HG03520 (cell line): ENCODE data around the gene MYB.
"Not testable (repeated sequence)": the region's sequence is repeated elsewhere in the genome, so short reads cannot be mapped to it uniquely, and the experiment has no call there.

Experiments used
- ATAC-seq: cut with Tn5 transposase; IDR thresholded peaks from one replicate; pipeline ENCODE4 v1.9.1; 2021; ENCODE audit warnings: mild to moderate bottlenecking, moderate library complexity; ENCODE audit not compliant: unreplicated experiment

The MYB gene

DNA sequence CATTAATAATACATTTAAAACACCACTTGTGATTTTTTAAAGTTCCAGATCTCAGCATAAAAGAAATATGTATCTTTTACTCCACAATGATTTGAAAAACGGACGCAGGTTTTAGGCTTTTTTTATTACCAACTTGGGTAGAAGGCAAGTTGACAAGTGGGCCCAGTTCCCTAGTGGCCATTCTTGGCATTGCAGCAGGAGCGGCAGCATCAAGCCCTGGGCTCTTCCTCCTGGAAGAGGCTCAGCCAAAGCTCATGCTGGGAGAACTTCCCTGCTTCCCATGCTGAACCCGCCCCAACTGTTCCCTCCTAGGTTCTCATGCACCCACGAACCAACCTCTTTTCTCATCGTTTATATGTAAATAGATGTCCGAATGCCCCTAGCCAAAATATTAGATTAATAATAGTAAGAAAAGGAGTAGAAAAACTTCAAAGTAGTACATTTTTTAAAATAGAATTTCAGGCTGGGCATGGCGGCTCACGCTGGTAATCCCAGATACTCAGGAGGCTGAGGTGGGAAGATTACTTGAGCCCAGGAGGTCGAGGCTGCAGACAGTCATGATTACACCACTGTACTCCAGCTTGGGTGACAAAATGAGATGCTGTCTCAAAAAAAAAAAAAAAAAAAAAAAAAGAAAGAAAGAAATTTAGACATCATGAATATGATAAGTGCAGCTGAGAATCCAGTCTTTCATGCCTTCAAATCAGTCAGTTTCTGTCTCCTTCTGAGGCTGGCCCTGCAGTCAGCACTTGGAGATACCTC, 18.2 kb upstream of the MYB start:
- no peak for ATAC-seq

DNA sequence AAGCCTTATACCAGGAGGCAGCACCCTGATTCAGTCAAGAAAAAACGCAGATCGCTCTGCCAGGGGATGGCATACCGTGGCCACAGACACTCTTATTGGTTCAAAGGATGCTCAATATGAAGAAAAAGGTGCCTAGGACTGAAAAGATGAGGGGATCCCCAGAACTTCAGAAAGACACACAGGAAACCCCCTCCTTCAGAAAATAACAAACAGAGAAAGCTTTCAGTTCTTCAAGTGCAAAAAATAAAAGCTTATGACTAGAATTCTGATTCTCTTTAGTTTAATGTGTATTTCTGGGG, 17.7 kb upstream of the MYB start:
- no peak for ATAC-seq

DNA sequence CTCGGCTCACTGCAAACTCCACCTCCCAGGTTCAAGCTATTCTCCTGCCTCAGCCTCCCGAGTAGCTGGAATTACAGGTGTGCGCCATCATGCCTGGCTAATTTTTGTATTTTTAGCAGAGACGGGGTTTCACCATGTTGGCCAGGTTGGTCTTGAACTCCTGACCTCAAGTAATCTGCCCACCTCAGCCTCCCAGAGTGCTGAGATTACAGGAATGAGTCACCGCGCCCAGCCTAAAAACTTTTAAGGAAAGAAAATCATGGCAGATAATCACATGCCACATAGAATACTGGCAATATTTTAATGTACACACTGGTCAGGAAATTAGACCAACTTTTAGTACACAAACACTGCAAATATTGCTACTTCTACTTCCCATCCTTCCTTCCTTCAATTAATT, 16.7 kb upstream of the MYB start:
- not testable (repeated sequence) for ATAC-seq

DNA sequence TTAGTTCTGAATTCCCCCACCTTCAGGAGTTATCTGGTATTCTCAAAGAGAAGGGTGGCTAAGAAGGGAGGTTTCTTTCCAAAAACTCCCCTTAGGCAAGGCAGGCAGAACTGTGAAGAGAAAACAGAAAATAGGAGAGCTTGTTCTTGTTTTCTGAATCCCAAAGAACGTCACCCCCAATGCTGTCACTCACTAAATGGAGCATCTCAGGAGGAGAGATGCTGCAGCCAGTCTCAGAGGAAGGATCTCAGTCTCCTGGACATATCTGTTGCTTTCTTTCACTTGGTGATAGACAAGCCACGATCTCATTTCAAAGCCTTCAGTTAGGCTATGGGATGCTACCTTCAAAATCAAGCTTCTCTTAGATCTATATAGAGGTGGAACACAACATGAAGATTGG, 16.1 kb upstream of the MYB start:
- no peak for ATAC-seq

DNA sequence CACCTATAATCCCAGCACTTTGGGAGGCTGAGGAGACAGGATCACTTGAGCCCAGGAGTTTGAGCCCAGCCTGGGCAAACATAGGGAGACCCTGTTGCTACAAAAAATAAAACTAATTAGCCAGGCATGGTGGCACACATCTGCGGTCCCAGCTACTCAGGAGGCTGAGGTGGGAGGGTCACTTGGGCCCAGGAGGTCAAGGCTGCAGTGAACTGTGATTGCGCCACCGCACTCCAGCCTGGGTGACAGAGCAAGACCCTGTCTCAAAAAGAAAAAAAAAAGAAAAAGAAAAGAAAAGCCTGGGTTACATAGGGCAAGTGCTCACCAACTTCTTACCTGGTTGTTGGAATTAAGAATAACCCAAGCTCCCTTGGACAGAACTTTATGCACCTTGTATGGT, 14.6 kb upstream of the MYB start:
- no peak for ATAC-seq

DNA sequence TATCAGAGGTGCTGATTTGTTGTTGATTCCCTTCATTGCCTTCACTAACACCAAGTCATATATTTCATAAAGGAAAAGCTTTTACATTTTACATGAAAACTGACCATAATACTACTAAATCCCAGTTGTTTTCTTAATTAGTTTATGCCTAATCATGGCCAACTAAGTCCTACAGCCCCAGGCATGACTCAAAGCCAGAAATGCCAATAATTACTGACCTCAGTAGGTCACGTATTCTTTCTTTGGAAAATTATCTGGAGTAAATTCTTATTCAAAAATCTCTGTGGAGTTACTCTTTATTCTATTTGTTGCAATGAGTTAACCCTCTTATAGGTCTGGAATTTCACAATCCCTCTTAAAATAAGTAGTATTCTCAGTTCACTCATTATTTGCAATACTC, 13.5 kb upstream of the MYB start:
- no peak for ATAC-seq

DNA sequence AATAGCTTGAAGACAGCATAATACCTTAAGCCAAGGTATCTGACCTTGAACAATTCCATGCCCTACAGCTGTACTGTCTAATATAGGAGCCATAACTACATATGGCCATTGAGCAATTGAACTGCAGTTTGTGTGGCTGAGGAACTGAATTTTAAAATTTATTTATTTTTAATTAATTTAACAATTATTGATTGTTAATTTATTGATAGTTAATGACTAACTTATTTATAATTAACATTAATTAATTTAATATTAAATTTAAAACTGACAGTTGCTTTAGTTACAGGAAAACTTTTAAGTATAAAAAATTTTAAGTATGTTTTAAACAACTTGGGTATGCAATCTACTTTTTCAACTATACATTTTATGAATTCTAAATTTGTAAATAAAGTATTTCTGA, 12.3 kb upstream of the MYB start:
- no peak for ATAC-seq

DNA sequence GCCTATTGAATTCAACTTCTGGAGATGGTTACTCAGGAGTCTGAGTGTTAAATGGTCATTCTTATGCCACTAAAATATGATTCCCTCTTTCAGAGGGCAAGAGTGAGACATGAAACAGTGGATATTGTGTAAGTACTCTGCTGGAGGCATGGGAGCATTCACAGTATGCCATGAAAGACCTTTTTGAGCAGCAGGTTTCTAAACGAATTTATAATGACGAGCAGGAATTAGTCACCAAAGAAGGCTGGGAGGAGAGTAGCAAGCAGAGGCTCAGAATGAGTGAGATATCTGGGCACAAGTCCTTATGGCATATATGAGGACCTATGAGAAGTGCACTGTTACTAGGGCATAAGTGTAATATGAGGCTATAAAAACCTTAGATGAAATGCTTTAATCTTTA, 10.9 kb upstream of the MYB start:
- ATAC-seq = no peak

DNA sequence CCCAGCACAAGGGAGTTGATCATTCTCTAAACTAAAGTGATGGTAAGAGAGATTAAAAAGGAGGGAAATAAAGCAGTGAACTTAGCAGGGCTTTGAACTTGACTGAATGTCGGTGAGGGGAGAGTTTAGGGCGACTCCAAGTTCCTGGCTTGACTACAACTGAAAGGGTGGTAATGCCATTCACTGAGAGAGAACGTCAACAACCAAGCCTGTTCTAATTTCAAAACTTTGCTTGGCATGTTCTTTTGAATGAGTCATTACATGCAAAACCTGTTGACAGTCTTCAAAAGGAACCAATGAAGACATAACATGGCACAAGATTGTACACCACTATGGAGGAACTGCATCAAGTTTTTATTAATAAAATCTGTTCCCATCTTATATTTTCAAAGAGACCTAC, 10.3 kb upstream of the MYB start:
- no peak for ATAC-seq

DNA sequence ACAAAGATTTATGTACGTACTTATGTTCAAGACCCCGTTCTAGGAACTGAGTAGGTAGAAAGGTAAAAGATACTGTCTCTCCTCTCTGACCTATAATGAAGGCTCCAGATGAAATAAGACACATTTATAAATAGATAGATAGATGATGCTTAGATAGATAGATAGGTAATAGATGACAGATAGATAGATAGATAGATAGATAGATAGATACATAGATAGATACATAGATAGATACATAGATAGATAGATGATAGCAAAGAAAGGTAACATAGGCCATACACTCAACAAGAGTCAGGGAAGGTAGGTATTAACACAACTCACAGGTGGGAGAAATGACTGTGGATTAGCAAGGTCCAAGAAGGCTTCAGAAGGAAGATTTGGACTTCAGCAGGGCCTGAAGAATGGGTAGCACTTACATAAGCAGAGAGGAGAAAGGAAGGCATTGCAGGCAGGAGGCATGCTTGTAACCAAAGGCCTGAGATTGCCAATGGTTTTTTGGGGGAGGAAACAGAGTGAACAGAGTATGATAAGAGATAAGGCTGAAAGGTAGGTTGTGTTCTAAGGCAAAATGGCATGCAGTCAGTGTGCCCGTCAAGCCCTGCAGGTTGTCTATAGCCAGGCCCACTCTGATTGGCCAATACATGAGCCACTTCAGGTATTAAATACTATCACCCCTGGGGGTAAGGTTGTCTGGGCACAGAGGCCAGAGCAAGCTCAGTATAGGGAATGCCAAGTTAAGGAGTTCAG, 7.7 kb upstream of the MYB start:
- no peak for ATAC-seq

DNA sequence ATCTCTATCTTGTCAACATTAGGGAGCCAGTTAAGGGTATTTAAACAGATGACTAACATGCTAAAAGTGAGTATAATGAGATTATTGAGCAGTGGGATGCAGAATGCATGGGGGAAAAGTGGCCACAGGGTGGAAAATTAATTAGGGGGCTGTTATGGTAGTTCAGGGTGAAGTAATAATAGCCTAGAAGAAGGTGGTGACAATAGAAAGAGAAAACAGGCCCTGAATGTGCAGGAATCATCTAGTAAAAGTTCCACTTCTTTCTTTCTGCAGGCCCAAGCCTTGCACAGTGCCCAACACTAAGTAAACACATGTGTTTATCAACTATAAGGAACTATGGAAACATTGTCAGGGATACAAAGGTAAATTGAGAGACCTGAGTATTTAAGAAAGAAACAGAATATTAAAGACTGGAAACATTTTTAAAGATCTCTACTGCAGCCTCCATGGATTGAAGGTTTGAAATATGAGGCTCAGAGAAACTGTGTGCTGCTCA, 7.1 kb upstream of the MYB start:
- ATAC-seq = no peak

DNA sequence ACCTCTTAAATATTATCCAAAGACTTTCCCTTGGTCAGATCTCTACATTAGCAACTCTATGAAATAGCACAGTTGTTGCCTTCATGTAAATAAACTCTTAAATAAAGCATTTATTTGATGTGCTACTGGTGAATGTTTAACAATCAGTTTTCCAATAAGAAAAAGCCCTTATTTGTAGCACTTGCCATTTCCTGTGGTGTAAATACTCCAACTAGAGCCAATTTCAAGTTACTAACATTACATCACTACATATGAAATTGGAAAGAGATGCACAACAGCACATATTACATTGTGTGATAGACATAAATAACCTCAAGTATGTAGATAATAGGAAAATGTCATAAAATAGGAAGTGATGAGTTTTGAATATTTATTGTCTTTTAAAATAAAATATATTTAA, 5.0 kb upstream of the MYB start:
- no peak for ATAC-seq

DNA sequence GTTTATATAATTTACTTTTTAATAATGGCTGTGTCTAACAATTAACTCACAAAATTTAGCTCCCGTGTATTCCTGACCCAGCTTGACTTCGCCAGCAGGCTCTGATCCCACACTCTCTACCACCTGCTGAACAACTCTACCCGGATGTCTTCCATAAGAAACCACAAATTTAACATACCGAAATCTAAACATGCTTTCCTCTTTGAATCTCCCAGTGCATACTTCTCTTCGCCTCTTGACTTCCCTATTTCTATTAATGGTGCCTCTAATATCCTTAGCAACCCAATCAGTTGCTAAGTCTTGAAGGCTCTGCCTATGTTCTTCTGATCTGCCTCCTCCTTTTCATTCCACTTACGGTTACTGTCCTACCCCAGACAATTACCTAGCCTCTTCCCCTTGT, 4.6 kb upstream of the MYB start:
- no peak for ATAC-seq

DNA sequence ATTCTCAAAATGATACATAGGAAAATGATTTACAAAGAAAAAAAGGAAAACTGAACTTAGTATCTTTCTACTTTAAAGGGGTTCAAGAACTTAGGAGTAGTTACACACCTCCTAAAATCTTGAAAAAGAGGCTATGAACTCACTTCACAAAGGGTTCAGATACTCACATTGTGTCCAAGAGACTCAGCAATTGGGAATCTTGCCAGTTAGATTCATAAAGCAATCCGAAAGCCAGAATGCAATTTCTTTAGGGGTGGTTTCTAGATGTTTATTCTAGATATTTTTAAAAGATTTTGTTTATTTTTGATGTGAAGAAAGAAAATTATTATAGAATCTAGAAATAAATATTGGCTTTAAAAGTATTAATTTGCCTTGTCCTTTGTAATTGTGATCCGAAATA, 1.7 kb upstream of the MYB start:
- ATAC-seq = no peak

DNA sequence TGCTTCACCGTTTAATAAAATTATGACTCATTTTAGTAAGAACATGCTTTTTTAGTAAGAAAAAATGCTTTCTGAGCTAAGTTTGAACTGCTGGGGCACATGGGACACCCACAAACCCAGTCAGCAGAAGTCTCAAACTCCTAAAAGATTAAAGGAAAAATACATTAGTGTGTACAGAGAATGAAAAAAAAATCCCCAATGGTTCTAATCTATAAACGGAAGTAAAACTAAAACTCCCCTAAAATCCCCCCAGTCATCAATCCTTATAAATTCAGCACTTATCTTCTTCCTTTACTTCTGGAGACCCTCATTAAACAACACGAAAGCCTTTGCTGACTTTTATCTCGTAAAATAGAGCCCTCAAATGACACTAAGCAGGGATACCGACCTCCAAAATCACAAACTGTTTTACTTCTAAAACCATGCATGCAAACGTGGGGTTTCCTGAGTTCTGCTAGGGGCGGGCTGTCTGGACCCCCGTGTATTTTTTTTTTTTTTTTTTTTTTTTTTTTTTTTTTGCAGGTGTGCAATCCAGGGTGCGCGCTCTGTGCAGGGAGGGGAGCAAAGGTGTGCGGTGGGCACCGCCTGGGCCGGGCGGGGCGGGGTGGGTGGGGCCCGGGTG, 1.1 kb upstream of the MYB start:
- no peak for ATAC-seq

DNA sequence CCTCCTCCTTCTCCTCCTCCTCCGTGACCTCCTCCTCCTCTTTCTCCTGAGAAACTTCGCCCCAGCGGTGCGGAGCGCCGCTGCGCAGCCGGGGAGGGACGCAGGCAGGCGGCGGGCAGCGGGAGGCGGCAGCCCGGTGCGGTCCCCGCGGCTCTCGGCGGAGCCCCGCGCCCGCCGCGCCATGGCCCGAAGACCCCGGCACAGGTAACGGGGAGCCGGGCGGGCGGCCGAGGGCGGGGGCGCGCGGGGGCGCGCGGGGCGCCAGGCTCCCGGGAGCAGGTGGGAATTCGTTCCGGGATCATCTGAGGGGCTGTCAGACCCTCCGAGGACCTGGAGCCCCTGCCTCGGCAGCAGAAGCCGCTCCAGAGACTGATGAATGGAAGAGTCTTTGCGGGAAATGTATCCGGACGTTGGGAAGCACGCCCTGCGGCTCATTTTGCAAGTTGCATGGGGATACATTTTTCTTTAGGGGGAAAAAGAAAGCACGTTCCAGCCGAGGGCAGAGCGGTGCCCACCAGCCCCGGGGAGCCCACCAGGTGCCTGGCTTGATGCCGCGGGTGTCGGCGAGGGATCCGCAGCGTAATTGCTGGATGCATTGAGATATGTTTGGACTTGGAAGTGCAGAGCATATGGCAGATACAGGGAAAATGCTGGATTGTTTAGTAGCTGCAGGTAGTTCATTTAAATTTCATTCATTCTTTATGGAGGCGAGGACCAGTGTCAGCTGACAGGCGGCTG, 394 bp downstream of the MYB start:
- ATAC-seq = no peak

DNA sequence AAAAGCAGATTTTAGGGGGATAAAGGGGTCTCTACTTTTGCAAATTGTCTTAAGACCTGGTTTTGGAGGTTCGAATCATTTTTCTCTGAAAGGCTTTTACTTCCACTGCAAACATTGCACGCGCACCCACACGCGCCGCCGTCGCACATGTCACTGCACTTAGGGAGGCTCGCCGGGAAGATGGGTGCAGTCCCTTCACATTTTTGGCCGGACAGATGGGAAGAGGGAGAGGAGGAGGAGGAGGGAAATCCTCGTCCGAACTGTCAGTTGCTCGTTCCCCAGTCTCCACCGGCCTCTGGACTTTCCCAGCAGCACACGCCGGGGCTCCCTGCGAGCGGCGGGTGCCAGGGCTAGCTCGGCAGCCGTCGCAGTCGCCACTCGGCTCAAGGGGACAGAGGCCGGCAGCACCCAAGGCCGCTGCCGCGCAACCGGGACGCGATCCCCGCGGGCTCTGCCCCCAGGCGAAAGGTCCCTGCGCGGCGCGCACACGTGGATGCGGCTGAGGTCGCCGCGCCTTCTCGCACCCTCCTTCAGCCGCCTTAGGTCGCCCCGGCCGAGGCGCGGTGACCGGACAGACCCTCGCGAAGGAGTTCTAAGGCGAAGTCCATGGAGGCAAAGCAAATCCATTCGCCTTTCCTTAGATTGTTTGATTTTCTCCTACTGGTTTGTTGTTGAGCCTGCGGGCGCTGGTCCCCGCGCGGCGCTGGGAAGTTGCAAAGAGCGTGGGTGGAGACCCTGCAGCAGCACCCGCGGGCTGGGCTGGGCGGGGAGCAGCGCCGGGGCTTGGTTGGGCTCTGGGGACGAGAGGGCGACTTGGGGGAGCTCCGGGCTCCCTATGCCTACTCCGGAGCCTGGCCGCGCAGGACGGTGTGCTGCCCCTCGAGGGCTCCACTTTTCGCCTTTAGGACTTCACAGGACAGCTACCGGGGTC, 1.2 kb downstream of the MYB start:
- ATAC-seq = peak; percentile 5

DNA sequence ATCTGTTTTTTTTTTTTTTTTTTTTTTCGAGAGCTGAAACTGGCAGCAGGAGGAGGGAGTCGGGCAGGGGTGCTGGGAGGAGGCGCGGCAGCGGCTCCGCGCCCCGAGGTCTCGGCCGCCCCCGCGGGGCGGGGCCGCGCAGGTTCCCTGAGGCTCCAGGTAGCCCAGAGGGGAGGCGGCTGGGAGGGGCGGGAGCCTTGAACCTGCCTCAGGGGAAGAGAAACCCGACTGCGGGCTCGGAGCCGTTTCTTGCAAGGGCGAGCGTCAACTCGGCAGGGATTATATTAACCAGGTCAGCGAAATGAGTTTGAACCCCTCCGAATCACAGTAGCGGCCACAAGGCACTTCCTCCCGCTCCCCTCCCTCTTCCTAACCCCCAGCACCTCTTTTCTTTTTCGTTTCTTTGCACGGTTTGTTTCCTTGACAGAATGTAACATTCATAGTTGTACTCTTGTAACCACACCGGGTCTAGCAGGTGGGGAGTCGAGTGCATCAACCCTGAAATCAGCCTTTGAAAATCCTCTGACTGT, 2.0 kb downstream of the MYB start:
- peak; percentile 41 for ATAC-seq

DNA sequence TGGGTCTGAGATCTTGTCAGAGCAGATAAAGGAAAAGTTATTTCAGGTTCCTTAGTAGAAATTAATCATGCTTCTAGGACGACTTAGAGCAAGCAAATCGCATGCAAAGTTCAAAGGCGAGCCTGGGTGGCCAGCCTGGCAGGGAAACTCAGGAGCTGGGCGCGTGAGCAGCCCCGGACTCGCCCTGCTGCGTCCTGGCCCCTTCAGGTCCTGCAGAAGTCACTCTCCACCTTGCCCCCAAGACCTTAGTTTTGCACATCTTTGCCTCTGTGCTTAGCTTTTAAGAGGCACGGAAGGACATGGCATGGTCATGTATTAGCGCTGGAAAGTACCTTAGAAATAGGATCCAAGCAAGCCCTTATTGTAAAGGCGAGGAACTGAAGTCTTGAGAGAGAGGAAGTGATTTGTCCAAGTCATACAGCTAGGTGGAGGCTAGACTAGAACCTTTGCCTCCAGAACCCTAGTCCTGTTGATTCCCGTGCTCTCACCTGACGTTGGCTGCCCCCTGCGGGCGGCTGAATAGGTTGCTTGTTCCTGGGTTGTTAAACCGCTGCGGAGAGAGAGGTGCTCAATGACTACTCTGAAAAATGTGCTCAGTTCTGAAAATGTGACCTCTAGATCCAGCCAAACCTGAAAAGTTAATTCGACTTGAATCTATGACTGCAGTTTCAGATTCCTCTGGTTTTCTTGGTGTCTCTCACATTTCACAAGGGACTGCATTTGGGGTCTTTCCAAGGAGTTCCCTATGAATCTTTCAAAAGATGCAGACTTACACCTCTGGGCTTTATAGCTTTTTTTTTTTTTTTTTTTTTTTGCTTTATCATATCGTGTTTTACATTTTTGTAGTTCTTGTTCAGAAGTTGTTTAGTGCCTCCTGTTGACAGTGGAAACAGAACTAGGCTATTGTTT, 2.7 kb downstream of the MYB start:
- peak; percentile 36 for ATAC-seq
